Lung (tissue), 12 donors: ENCODE data around the gene S100PBP. TPM values are rescaled to one million over a fixed set of nuclear protein-coding genes. Genes with fewer than 3 reads are reported as not detected.
A peak's percentile ranks its signal among the peaks of the same experiment; 100 is the strongest.
"Not testable (repeated sequence)": the region's sequence is repeated elsewhere in the genome, so short reads cannot be mapped to it uniquely, and the experiment has no call there.

Experiments
- ATAC-seq: fragments of 200-7000 bp; cut with Tn5 transposase; one replicate; pipeline ENCODE4 v1.9.1; 2020; ENCODE audit warnings: moderate number of reproducible peaks; ENCODE audit not compliant: insufficient read depth, low FRiP score
- DNase-seq, 3 donors: peaks; one replicate each; pipeline ENCODE4 v3.0.0-alpha.2; 2013 to 2017
- H3K27ac ChIP-seq, 2 donors: one replicate each; pipeline ENCODE4 v1.5.1; 2013; ENCODE audit warnings: mild to moderate bottlenecking in 2 of 2, moderate library complexity in 2 of 2, control low read depth in 1 of 2, inconsistent platforms in 1 of 2, low read depth in 1 of 2, low read length in 1 of 2
- H3K27me3 ChIP-seq, 3 donors: one replicate each; pipeline ENCODE4 v1.5.1; 2013; ENCODE audit warnings: low read length in 2 of 3; ENCODE audit not compliant: control insufficient read depth in 3 of 3, insufficient read depth in 3 of 3
- H3K36me3 ChIP-seq, 4 donors: one replicate each; pipeline ENCODE4 v1.5.1; 2013; ENCODE audit warnings: low read length in 4 of 4, mild to moderate bottlenecking in 1 of 4, moderate library complexity in 1 of 4; ENCODE audit not compliant: control insufficient read depth in 4 of 4, insufficient read depth in 4 of 4
- H3K4me1 ChIP-seq, 5 donors: one replicate each; pipeline ENCODE4 v1.5.1; 2013; ENCODE audit warnings: low read length in 5 of 5, mild to moderate bottlenecking in 2 of 5, moderate library complexity in 1 of 5; ENCODE audit not compliant: control insufficient read depth in 5 of 5, insufficient read depth in 5 of 5
- H3K4me3 ChIP-seq: one replicate; pipeline ENCODE4 v1.5.1; 2013; ENCODE audit warnings: mild to moderate bottlenecking, control low read depth, moderate library complexity
- H3K9ac ChIP-seq, 2 donors: one replicate each; pipeline ENCODE4 v1.5.1; 2013; ENCODE audit warnings: low read length in 2 of 2, control low read depth in 1 of 2; ENCODE audit not compliant: insufficient read depth in 1 of 2
- H3K9me3 ChIP-seq, 4 donors: one replicate each; pipeline ENCODE4 v1.5.1; 2013; ENCODE audit warnings: low read length in 3 of 4, mild to moderate bottlenecking in 1 of 4, moderate library complexity in 1 of 4; ENCODE audit not compliant: control insufficient read depth in 4 of 4, insufficient read depth in 3 of 4
- WGBS, 2 donors: extraction: QIAGEN DNeasy Blood & Tissue Kit; methylation state at CpG; one replicate each; pipeline ENCODE4 v1.1.7; 2013; 5-methylcytosine and 5-hydroxymethylcytosine counted together
- polyA plus RNA-seq, 2 donors: library from polyadenylated mRNA; stranded (reverse); fragments of 200-250 nt; gene quantifications; one replicate each; pipeline ENCODE4 v1.2.1, GENCODE V29; 2013
- total RNA-seq, 2 donors: library from RNA; depleted of rRNA in 1 of 2; stranded (reverse); fragments of >200 nt in 1 of 2; gene quantifications; one replicate each; pipeline ENCODE4 v1.2.1, GENCODE V29; 2014 to 2021
- TF ChIP-seq, protein P1 (sequence below): IDR thresholded peaks from 2 replicates; pipeline ENCODE4 v1.5.1; 2012; ENCODE audit warnings: mild to moderate bottlenecking; ENCODE audit errors: control extremely low read depth, extremely low read depth
- donor health status: control.
- donor health status: control.
- donor health status: Bipolar disorder and iron deficiency.
- donor health status: healthy.
- donor health status: DM: yes; HTN: yes; CAD: no.

The S100PBP gene
- total and polyA plus RNA-seq, 4 donors, result 7.4 to 56.6 (median 20.9) TPM

- DNase-seq (no peak), ATAC-seq (no peak)
- TF ChIP-seq, protein P1, sequence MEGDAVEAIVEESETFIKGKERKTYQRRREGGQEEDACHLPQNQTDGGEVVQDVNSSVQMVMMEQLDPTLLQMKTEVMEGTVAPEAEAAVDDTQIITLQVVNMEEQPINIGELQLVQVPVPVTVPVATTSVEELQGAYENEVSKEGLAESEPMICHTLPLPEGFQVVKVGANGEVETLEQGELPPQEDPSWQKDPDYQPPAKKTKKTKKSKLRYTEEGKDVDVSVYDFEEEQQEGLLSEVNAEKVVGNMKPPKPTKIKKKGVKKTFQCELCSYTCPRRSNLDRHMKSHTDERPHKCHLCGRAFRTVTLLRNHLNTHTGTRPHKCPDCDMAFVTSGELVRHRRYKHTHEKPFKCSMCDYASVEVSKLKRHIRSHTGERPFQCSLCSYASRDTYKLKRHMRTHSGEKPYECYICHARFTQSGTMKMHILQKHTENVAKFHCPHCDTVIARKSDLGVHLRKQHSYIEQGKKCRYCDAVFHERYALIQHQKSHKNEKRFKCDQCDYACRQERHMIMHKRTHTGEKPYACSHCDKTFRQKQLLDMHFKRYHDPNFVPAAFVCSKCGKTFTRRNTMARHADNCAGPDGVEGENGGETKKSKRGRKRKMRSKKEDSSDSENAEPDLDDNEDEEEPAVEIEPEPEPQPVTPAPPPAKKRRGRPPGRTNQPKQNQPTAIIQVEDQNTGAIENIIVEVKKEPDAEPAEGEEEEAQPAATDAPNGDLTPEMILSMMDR, result no peak
- H3K4me3 ChIP-seq, result no peak overlapping the region
- WGBS, 2 donors, result 97 to 100% methylated on average over 5 of the region's 5 CpGs
- no peak overlapping the region for H3K27ac ChIP-seq
- H3K4me1 ChIP-seq, result no peaks in the 10 kb centered on the region
- H3K9ac ChIP-seq, result no peak overlapping the region
- peaks cover 30 to 63% (median 39%) of the 10 kb centered on the region in 4 donors for H3K36me3 ChIP-seq
- no peaks in the 10 kb centered on the region for H3K27me3 ChIP-seq
- no peaks in the 10 kb centered on the region for H3K9me3 ChIP-seq
Observed at GRCh38 chr1:32783851-32784250, 33.6 kb upstream of the S100PBP start.

DNA sequence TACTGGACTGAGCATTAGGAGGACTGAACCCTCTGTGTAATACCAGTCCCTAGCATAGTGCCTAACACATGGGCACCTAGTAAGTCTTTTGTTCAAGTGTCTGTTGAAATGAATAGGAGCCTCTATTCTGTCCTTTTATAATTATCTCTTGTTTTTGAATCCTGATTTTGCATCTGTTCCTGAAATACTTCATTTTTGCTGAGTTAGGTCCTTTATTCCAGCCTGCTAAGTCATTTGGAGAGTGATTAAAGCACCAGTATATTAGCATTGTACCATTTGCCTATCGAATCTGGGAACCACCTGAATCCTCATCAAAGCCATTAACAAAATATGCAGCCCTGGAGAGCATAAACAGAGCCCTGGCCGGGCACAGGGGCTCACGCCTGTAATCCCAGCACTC is 32.6 kb upstream of the S100PBP start:
- WGBS, 2 donors, result 93 to 97% methylated on average over 3 of the region's 3 CpGs
- H3K4me3 ChIP-seq, result no peak overlapping the region
- TF ChIP-seq, protein P1, result no peak
- H3K4me1 ChIP-seq, result no peaks in the 10 kb centered on the region
- H3K27ac ChIP-seq, result no peak overlapping the region
- DNase-seq (no peak), ATAC-seq (no peak)
- H3K36me3 ChIP-seq, result peaks cover 23 to 55% (median 34%) of the 10 kb centered on the region in 4 donors
- no peaks in the 10 kb centered on the region for H3K27me3 ChIP-seq
- no peak overlapping the region for H3K9ac ChIP-seq
- H3K9me3 ChIP-seq, result no peaks in the 10 kb centered on the region

DNA sequence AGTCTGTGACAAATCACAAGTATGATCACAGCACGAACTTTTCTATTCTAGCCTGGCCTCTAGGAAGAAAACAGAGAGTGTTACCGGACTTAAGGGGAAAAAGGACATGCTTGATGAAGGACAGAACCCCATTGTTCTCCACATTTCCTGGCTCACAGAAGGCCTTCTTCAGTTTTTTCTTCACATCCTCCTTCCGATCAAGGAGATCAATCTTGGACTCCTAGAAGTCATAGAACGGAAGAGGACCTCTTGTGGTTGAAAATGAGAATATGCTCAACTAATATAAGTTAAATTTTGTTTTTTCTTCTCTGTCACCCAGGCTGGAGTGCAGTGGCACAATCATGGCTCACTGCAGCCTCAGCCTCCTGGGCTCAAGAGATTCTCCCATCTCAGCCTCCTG is 30.6 kb upstream of the S100PBP start:
- WGBS, 2 donors, result 57 to 72% methylated on average over 4 of the region's 4 CpGs
- no peaks in the 10 kb centered on the region for H3K27me3 ChIP-seq
- H3K27ac ChIP-seq, result no peak overlapping the region
- TF ChIP-seq, protein P1, result no peak
- H3K9me3 ChIP-seq, result no peaks in the 10 kb centered on the region
- peaks cover 14 to 42% (median 20%) of the 10 kb centered on the region in 4 donors for H3K36me3 ChIP-seq
- DNase-seq (peak in 1 of 3 donors; percentile 36), ATAC-seq (no peak)
- no peak overlapping the region for H3K4me3 ChIP-seq
- H3K9ac ChIP-seq, result no peak overlapping the region
- H3K4me1 ChIP-seq, result no peaks in the 10 kb centered on the region

GRCh38 chr1:32789356-32789755 is 28.1 kb upstream of the S100PBP start:
- not testable (repeated sequence) for DNase-seq, H3K27me3 ChIP-seq
- H3K36me3 ChIP-seq, result peaks cover 13 to 43% (median 20%) of the 10 kb centered on the region in 4 donors

More at GRCh38 chr1:32789356-32789755, 28.1 kb upstream of the S100PBP start:
- H3K27ac ChIP-seq, H3K9me3 ChIP-seq, H3K9ac ChIP-seq, H3K4me1 ChIP-seq, H3K4me3 ChIP-seq, ATAC-seq: not testable (repeated sequence)
- WGBS, 2 donors, result 54 to 74% methylated on average over 2 of the region's 2 CpGs
